HG02870 (cell line): Measurements from ENCODE around the gene OTUD1.

Experiments used
- ATAC-seq: cut with Tn5 transposase; IDR thresholded peaks from one replicate; pipeline ENCODE4 v1.9.1; 2021; ENCODE audit warnings: mild to moderate bottlenecking, moderate library complexity; ENCODE audit not compliant: unreplicated experiment

The OTUD1 gene

DNA sequence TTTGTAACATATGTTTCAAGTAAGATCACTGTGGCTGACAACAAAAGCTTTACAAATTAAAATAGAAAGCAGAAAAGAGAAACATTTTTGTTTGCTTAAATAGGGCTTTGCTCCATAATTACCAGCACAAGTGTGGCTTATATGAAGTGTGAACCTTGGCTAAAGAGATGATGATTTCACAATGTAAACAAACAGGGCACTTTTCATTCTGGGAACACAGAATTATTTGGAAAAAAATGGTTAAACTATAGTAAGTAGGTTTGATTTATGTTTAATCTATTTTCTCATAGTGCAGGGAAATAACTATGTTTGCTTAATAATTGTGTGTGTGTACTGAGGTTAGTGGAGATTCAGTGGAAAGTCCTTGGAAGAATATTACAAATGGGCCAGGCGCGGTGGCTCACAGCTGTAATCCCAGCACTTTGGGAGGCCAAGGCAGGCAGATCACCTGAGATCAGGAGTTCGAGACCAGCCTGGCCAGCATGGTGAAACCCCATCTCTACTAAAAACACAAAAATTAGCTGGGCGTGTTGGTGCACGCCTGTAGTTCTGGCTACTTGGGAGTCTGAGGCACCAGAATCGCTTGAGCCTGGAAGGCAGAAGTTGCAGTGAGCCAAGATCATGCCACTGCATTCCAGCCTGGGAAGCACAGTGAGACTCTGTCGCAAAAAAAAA, 19.1 kb upstream of the OTUD1 start:
- ATAC-seq = no peak

DNA sequence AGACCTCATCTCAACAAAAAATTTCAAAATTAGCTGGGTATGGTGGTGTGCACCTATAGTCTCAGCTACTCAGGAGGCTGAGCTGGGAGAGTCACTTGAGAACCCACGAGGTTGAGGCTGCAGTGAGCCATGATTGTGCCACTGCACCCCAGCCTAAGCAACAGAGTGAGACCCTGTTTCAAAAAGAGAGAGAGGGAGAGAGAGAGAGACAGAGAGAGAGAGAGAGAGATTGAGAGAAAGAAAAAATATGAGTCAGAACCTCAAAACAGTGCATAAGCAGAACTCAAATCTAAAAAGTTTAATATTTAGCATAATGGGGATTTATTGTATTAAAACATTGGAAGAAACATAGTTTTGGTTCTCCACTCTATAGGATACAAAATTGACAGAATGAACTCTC, 17.5 kb upstream of the OTUD1 start:
- ATAC-seq = no peak

DNA sequence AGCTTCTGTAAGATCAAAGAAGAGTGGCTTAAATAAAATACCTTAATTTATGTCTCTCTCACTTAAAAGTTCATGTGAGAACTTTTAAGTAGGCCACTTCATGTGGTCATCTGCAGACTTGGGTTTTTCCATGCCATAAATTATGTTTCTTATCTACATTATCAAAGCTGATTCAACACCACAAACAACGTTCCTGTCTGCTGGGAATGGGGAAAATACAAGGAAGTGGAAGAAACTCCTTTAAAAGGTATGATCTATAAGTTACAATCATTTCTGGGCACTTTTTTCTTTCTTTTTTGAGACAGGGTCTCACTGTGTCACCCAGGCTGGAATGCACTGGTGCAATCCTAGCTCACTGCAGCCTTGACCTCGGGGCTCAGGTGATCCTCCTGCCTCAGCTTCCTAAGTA, 16.9 kb upstream of the OTUD1 start:
- ATAC-seq = no peak

DNA sequence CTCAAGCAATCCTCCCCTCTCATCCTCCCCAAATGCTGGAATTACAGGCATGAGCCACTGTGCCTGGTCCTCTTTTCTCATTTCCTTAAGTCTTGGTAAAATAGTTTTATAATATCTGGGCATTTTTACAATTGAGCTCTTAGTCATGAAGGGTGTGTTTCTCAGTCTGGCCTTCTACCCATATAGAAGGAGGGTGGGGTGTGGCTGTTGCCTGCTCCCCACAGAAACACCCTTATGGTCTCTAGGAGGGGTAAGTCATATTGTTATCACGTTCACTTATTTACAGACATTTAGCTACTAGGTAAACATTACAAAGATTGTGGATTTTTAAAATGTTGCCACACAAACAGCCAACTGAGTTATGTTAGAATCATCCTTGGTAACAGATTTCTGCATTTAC, 6.7 kb upstream of the OTUD1 start:
- no peak for ATAC-seq

DNA sequence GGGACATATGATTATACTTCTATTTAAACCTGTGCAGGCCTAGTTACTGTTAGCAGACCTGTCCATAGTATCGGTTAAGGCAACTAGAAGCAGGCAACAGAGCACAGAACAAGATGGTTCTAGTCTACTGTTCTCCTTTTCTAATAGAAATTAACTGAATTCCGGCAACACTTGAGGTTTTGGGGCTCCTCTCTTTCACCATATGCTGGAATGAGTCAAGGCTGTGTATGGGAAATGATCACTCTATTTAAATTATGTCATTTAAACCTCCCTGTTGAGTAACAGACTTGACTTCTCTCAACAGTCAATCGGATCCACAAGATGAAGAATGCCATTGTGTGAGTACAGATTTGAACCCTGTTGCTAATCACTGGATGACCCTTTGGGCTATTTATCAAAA, 6.2 kb upstream of the OTUD1 start:
- ATAC-seq = no peak

DNA sequence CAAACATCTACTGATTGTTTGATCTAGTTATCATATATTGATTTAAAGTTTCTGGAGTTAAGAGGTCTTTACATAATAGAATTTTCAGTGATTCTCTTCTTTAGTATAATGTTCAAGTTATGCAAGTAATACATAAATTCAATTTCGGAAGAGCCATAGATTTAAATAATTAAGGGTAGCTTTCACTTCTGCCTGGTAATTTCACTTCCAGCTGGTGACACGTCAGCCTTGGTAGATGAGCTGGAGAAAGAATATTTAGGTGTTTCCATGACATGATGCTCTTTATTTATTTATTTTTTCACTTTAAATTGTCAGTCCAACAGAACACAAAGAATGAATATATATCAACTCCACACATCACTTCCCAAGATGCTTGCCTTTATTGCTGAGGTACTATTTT, 5.2 kb upstream of the OTUD1 start:
- no peak for ATAC-seq

DNA sequence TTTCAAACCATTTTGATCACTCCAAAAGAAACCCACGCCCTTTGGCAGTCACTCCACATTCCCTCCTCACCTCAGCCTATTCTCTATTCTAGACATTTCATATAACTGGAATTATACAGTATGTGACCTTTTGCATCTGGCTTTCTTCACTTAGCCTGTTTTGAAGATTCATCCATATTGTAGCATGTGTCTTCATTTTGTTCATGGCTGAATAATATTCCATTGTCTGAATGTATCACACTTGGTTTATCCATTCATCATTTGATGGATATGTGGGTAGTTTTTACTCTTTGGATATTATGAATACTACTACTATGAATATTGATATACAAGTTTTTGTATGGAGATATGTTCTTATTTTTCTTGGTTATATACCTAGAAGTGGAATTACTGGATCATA, 3.5 kb upstream of the OTUD1 start:
- no peak for ATAC-seq

DNA sequence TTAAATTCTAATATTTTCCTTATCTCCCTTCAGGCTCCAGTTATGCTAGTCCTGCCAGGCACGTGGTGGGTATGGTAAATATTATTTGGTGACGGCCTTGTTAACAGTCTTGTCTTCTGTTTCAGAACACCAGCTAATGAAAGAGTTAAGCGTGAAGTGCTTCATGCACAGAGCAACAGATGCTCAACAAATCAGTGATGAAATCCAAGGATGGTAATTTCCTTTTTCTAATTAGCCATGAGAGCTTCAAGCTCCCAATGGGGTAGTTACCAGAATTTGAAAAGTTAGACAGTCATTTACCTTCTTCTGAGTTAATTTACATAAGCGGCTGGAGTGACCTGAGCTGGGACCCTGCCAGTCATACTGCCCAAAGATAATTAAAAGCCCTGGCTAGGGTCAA, 1.9 kb upstream of the OTUD1 start:
- ATAC-seq = no peak

DNA sequence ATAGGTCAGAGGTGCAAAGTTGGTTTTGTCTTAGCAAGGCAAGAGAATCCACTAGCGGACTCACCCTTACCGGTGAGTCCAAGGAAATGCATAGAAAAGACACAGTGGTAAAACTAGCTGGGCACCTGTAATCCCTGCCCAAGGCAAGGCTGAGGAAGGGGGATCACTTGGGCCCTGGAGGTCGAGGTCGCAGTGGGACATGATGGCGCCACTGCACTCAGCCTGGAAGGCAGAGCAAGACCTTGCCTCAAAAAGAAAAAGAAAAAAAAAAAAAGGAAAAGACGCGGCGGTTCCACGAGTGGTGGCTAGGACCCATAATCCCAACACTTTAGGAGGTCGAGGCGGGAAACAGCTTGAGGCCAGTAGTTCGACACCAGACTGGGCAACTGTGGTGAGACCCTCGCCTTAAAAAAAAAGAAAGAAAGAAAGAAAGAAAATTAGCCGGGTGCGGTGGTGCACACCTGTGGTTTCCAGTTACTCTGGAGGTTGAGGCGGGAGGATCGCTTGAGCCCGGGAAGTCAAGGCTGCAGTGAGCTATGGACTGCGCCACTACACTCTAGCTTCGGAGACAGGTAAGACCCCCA, 820 bp upstream of the OTUD1 start:
- ATAC-seq = no peak

DNA sequence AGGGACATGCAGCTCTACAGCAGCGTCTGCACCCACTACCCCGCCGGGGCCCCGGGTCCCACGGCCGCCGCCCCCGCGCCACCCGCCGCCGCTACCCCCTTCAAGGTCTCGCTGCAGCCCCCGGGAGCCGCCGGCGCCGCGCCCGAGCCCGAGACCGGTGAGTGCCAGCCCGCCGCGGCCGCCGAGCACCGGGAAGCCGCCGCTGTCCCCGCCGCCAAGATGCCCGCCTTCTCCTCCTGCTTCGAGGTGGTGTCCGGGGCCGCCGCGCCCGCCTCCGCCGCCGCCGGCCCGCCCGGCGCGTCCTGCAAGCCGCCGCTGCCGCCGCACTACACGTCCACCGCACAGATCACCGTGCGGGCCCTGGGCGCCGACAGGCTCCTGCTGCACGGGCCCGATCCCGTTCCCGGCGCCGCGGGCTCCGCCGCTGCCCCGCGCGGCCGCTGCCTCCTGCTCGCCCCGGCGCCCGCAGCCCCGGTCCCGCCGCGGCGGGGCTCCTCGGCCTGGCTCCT, 631 bp downstream of the OTUD1 start:
- peak; percentile 7 for ATAC-seq

DNA sequence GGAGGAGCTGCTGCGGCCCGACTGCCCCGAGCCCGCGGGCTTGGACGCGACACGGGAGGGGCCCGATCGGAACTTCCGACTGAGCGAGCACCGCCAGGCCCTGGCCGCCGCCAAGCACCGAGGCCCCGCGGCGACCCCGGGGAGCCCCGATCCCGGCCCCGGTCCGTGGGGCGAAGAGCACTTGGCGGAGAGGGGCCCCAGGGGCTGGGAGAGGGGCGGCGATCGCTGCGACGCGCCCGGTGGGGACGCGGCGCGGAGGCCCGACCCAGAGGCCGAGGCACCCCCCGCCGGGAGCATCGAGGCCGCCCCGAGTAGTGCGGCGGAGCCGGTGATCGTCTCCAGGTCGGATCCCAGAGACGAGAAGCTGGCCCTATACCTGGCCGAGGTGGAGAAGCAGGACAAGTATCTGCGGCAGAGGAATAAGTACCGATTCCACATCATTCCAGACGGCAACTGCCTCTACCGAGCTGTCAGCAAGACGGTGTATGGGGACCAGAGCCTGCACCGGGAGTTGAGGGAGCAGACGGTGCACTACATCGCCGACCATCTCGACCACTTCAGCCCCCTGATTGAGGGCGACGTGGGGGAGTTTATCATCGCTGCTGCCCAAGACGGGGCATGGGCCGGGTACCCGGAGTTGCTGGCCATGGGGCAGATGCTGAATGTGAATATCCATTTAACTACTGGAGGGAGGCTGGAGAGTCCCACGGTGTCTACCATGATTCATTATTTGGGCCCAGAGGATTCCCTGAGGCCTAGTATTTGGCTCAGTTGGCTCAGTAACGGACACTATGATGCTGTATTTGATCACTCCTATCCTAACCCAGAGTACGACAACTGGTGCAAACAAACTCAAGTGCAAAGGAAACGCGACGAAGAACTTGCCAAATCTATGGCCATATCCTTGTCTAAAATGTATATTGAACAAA, 1.4 kb downstream of the OTUD1 start:
- peak; percentile 19 for ATAC-seq

DNA sequence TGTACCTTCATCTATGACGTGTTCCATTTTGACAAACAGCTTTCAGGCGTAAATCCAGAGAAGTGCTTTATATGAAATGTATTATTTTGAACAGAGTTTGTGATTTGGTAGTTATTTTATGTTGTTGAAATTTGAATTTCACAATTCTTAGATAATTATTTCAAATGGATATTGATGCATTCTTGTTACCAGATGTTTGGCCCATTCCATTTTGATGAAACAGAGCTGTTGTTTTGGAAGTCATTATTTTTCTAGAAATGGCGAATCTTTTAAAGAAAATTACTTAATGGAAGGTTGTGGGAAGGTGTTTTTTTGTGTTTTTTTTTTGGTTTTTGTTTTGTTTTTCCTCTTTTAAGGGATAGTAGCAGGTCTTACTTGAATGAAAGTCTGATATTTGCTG, 2.4 kb downstream of the OTUD1 start:
- ATAC-seq = no peak

DNA sequence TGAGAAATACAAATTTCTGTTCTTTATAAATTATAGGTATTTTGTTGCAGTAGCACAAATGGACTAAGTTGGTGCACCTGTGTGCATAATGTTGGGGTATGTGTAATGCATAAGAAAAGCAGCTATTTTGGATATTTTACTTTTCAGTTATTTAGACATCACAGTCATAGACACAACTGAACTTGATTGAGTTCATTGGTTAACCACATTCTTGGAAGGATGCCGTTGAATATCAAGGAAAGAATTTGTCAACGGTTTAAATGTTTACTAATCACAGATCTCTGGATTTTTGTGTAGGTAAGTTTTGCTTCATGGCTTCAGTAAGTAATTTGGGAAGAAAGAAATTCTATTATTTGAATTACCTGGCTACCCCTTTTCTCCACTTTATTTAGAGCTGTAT, 4.1 kb downstream of the OTUD1 start:
- ATAC-seq = no peak

DNA sequence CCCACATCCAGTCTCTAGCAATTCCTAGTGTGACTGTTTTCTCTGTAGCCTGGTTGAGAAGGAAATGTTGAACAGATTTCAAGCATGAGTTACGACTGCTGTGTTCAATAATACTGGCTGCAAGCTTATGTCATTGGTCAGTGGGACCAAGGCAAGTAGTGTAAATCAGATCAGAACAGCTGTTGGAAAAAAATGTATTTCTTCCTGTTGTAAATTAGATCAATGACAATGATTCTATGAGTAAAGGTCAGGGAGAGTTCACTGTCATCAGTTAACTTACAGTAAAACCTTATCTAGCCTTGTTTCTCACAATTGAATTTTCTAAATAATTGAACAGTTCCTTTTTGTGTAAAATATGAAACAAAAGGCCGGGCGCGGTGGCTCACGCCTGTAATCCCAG, 6.7 kb downstream of the OTUD1 start:
- no peak for ATAC-seq

DNA sequence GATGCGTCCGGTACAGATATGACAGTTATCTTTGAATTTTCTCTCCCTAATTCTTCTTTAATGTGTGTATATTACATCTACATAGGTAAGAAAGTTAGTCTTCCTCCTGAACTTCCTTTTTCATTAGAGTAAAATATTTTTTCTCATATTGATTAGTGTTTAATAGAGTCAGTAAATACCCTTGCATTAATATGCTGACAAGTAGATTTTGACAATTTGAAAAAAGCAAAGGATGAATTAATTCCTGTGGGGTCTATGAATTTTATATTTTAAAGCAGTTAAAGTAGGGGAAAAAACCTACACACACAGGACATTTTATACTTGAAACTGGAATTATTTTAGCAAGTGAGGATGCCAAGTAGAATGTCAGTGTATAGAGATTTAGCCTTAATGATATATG, 9.4 kb downstream of the OTUD1 start:
- ATAC-seq = no peak

DNA sequence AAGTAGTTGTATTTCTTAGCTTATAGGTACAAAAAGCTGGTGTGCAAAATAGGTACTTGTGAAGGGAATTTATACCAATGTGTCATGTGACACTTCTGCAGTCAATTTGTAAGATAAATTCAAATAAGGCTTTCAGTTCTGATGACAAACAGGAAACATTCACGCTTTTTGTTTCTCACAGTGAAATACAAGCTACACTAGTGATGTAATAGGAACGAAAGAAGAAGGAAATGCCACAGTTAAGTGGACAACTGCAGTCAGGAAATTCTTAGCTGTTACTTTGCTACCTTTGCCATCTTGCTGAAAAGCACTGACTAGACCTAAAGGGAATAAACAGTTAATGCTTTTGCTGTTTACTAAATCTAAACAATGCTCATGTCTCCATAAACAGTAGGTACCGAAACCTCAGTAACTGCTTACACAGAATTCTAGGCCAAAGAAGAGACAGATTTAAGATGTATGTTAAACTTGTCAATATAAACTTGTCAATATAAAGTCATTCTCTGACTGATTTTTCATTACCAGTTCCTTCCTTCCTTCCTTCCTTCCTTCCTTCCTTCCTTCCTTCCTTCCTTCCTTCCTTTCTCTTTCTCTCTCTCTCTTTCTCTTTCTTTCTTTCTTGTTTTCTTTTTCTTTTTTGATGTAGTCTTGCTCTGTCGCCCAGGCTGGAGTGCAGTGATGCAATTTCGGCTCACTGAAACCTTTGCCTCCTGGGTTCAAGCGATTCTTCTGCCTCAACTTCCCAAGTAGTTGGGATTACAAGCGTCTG, 10.1 kb downstream of the OTUD1 start:
- ATAC-seq = peak; percentile 85

DNA sequence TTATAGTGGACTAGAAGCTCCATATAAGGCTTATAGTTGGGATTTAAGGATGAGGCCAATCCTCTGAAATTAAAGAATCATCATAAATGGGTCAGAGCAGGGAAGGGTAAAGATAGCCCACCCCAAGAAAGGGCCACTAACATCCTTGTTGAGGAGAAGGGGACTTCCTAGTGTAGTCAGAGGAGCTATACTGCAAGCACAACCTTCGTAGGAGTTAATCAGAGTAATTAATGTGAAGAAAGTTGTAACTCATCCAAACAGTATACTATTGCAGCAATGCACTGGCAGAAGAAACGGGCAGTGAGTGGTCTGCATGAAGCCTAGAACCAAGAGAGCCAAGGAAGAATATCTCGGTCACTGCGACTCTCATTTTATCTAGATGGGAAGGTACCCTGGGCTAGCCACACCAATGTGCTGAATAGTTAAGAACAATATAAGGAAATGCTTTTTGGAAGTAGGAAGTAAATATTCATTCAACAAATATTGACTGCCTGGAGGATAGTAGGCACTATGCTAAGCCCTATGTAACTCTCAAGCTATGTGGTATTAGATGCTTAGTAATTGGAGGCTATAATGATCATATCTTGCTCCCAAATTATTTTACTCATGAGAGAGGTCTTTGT, 13.3 kb downstream of the OTUD1 start:
- no peak for ATAC-seq

DNA sequence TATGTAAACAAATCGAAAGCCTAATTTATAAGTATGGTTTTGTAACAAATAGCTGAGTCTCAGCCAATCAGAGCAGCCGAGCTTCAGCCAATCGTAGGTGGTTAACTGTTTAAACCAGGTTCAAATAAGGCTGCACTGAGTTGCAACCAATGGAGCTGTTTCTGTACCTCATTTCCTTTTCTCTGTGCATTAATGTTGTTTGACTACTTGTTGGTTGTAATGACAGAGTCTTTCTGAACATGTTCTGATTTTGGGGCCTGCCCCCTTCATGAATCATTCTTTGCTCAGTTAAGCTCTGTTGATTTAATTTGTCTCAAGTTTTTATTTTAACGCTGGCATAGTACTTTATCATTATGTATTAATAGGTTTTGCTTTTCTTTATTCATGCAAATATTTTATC, 14.6 kb downstream of the OTUD1 start:
- no peak for ATAC-seq

DNA sequence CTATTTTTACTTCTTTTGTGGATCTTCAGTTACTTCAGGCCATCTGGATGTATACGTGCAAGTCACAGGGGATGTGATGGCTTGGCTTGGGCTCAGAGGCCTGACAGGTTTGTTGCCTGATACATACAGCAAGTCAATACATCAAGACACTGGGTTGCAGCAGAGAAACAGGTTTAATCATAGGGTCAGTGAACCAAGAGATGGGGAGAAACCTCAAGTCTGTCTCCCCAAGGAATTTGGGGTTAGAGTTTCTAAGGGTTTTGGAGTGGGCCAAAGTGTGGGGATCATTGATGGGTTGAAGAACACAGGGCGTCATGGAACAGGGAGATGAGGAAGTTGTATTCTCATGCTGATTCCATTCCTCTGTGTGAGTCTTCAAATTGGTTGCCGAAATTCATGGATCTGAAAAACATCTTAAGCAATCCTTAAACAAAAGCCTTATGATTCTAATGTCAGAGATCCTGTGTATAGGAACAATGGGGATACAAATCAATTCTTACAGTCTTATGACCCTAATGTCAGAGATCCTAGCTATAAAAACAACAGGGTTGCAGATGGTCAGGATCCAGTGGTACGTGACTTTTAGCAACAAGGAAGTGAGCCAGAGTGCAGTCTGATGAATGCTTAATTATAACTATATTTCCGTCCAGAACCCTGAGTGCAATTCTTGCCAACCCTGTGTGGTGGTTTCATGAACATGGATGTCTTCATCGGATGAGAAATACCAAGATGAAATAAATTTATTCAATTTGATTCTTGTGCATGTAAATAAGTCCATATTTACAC, 18.9 kb downstream of the OTUD1 start:
- ATAC-seq = no peak
